ENCODE measurements around the gene PTPN3. TPM values are rescaled to one million over a fixed set of nuclear protein-coding genes. Genes with fewer than 3 reads are reported as not detected.

Gene PTPN3
- total and polyA plus RNA-seq, 9 of the 15 experiments (the other 6 are each of a cell fraction or from before 2014, with no cell fraction given): 0.02 TPM; not detected in 8

DNA sequence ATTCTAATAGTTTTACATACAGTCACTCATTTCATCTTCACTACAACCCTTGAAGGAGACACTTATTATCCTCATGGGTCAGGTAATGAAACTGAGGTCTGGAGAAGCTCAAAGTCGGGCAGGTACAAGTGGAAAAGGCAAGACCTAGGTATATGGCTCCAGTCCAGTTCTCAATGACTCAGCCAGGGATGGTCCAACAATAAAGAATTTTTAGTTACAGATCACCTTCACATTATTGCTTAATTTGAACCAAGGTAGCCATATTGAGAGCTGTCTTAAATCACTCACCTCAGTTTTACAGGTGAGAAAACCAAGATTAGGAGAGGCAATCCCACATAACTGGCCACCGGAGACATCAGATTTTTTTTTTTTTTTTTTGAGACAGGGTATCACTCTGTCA, 55.4 kb downstream of the PTPN3 start:
- Histone ChIP-seq H3K9ac (ENCODE audit: insufficient read depth in 1 of 2, low read depth in 2 of 2, low read length in 2 of 2) (no peak overlapping the region), H3K4me1 (replicated peaks in 1 of 2; ENCODE audit: control insufficient read depth in 2 of 2, insufficient read depth in 2 of 2, low read length in 2 of 2) (peaks cover 0 to 3% of the 10 kb centered on the region in 2 experiments; a peak in 2 of 5 replicates), H4K20me1 (replicated peaks; ENCODE audit: control insufficient read depth, insufficient read depth, low read length) (no peaks in the 10 kb centered on the region; the same call in 1 of the 2 replicates), H2AFZ (ENCODE audit: low read depth, low read length) (no peak overlapping the region), H3K9me3 (replicated peaks; ENCODE audit: control insufficient read depth, insufficient read depth, low read depth, low read length) (no peaks in the 10 kb centered on the region), H3K36me3 (ENCODE audit: control insufficient read depth, insufficient read depth, low read length) (no peaks in the 10 kb centered on the region), H3K4me3 (no peak overlapping the region), H3K27me3 (ENCODE audit: control insufficient read depth in 2 of 2, insufficient read depth in 2 of 2, low read length in 2 of 2) (peaks cover 4 to 41% of the 10 kb centered on the region in 2 experiments; a peak in 4 of 5 replicates), H3K27ac (ENCODE audit: extremely low read depth, low read depth, low read length) (no peak overlapping the region), H3K79me2 (ENCODE audit: control insufficient read depth, insufficient read depth, low read length) (no peaks in the 10 kb centered on the region), H3K9me1 (ENCODE audit: control insufficient read depth, insufficient read depth, low read length) (no peaks in the 10 kb centered on the region), H3K4me2 (ENCODE audit: insufficient read depth, low read length) (no peak overlapping the region)
- no peak for TF ChIP-seq FUS (optimal IDR thresholded peaks at IDR 0.05; ENCODE audit: low read depth, low read length)
- TF ChIP-seq CCAR2 (IDR thresholded peaks at IDR 0.05; ENCODE audit: low read depth, low read length): no peak
- no peak for TF ChIP-seq SMAD2 (IDR thresholded peaks at IDR 0.05; ENCODE audit: low read depth, low read length)
- in situ Hi-C loops (cut with MboI) (no loop called here), intact Hi-C loops (cut with micrococcal nuclease) (loop anchor here (5.0 kb wide), 1 partner anchor 375 kb away; no protein-coding TSS in a partner anchor)
- 0% methylated on average over 2 of the region's 2 CpGs for WGBS (ENCODE audit: insufficient coverage, low coverage, missing lambda C conversion rate)
- no TSS peak for BruUV-seq (replicated peaks)
- POLR2A ChIA-PET: no interaction called here
- CTCF ChIA-PET (ENCODE audit: low intra/inter-chr PET ratio): interaction anchor here (0.6 to 1.2 kb wide), 2 partner anchors 77 to 873 kb away, joined by 3 read pairs; no protein-coding TSS in a partner anchor
- no peak for ATAC-seq
- FAIRE-seq: no peak
- DNase-seq (ENCODE audit: extremely low read depth in 1 of 4, low spot score in 3 of 4): no peak

DNA sequence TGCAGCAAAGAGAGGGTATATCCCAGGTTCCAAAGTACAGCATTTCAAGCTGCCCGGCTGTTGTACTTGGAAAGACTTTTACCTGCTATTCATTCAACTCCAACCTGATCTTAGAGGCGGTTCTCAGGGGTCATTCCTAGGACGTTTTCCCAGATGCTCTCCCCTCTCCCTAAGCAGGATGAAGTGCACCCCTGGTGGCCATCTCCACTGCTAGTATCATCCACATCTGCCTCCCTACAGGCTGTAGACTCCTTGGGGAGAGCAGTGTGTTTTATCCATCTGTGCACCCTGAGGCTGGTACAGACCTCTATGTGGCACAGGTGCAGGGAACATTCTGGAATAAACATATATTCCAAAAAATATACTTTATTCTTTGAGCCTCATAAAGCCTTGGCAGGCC, 56.8 kb downstream of the PTPN3 start:
- ATAC-seq: peak; percentile 40
- intact Hi-C loops (cut with micrococcal nuclease) (loop anchor here (5.0 kb wide), 1 partner anchor 376 kb away; no protein-coding TSS in a partner anchor), in situ Hi-C loops (cut with MboI) (no loop called here)
- no peaks in the 10 kb centered on the region for H3K9me1 ChIP-seq (ENCODE audit: control insufficient read depth, insufficient read depth, low read length)
- H3K27me3 ChIP-seq (ENCODE audit: control insufficient read depth in 2 of 2, insufficient read depth in 2 of 2, low read length in 2 of 2): peaks cover 2 to 30% of the 10 kb centered on the region in 2 experiments; a peak in 3 of 5 replicates
- no peaks in the 10 kb centered on the region for H3K36me3 ChIP-seq (ENCODE audit: control insufficient read depth, insufficient read depth, low read length)
- POLR2A ChIA-PET: interaction anchor here (0.9 to 1.0 kb wide), 2 partner anchors 11 to 12 kb away, joined by 3 to 4 read pairs; no protein-coding TSS in a partner anchor
- H3K4me1 ChIP-seq (replicated peaks in 1 of 2; ENCODE audit: control insufficient read depth in 2 of 2, insufficient read depth in 2 of 2, low read length in 2 of 2): peaks cover 0 to 3% of the 10 kb centered on the region in 2 experiments; a peak in 2 of 5 replicates
- TF ChIP-seq ETV6 (IDR thresholded peaks at IDR 0.05; ENCODE audit: borderline replicate concordance in 1 of 2, low read depth in 2 of 2, low read length in 1 of 2) (no peak), ETV6 (CRISPR knock-in tag; IDR thresholded peaks at IDR 0.05; ENCODE audit: borderline replicate concordance) (no peak), NFYB (IDR thresholded peaks at IDR 0.05; ENCODE audit: extremely low read depth, insufficient read length) (no peak)
- TF ChIP-seq, protein P1, sequence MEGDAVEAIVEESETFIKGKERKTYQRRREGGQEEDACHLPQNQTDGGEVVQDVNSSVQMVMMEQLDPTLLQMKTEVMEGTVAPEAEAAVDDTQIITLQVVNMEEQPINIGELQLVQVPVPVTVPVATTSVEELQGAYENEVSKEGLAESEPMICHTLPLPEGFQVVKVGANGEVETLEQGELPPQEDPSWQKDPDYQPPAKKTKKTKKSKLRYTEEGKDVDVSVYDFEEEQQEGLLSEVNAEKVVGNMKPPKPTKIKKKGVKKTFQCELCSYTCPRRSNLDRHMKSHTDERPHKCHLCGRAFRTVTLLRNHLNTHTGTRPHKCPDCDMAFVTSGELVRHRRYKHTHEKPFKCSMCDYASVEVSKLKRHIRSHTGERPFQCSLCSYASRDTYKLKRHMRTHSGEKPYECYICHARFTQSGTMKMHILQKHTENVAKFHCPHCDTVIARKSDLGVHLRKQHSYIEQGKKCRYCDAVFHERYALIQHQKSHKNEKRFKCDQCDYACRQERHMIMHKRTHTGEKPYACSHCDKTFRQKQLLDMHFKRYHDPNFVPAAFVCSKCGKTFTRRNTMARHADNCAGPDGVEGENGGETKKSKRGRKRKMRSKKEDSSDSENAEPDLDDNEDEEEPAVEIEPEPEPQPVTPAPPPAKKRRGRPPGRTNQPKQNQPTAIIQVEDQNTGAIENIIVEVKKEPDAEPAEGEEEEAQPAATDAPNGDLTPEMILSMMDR (IDR thresholded peaks at IDR 0.05 in 2 of 3, conservative IDR thresholded peaks at IDR 0.05 in 1 of 3; ENCODE audit: insufficient read depth in 2 of 3, low read depth in 1 of 3, low read length in 3 of 3): 0 out of 6 replicates have a peak, but pooled peaks of 1 of the 3 experiments have one; percentile 13
- H3K9ac ChIP-seq (ENCODE audit: insufficient read depth in 1 of 2, low read depth in 2 of 2, low read length in 2 of 2): no peak overlapping the region
- H3K9me3 ChIP-seq (replicated peaks; ENCODE audit: control insufficient read depth, insufficient read depth, low read depth, low read length): no peaks in the 10 kb centered on the region
- DNase-seq (ENCODE audit: extremely low read depth in 1 of 4, low spot score in 3 of 4): peak in 1 of 4 experiments; percentile 14
- no TSS peak for BruUV-seq (replicated peaks)
- CTCF ChIA-PET (ENCODE audit: low intra/inter-chr PET ratio): interaction anchor here (0.6 to 1.7 kb wide), 7 partner anchors 8 to 377 kb away, joined by 3 to 7 read pairs (median 3); no protein-coding TSS in a partner anchor
- FAIRE-seq: no peak
- no peak overlapping the region for H3K4me3 ChIP-seq
- H3K79me2 ChIP-seq (ENCODE audit: control insufficient read depth, insufficient read depth, low read length): no peaks in the 10 kb centered on the region
- H3K27ac ChIP-seq (ENCODE audit: extremely low read depth, low read depth, low read length): no peak overlapping the region
- no peak overlapping the region for H3K4me2 ChIP-seq (ENCODE audit: insufficient read depth, low read length)
- 0% methylated on average over 3 of the region's 3 CpGs for WGBS (ENCODE audit: insufficient coverage, low coverage, missing lambda C conversion rate)
- H2AFZ ChIP-seq (ENCODE audit: low read depth, low read length): no peak overlapping the region
- no peaks in the 10 kb centered on the region; the same call in 1 of the 2 replicates for H4K20me1 ChIP-seq (replicated peaks; ENCODE audit: control insufficient read depth, insufficient read depth, low read length)
